ENCODE measurements around the gene SLIT3.
A peak's percentile ranks its signal among the peaks of the same experiment; 100 is the strongest.

The SLIT3 gene

GRCh38 chr5:168990679-168991078 is 310.3 kb downstream of the SLIT3 start:
- no peak overlapping the region for H3K4me3 ChIP-seq (ENCODE audit: control insufficient read depth, low read depth, low read length)
- TF ChIP-seq CTCF (conservative IDR thresholded peaks at IDR 0.05; ENCODE audit: control insufficient read depth, insufficient read depth, low read depth, low read length) = no peak
- no peak for DNase-seq (ENCODE audit: low read depth)

GRCh38 chr5:168989731-168990505 is 311.0 kb downstream of the SLIT3 start:
- no peak overlapping the region for H3K4me3 ChIP-seq (ENCODE audit: control insufficient read depth, low read depth, low read length)
- TF ChIP-seq CTCF (conservative IDR thresholded peaks at IDR 0.05; ENCODE audit: control insufficient read depth, insufficient read depth, low read depth, low read length) = no peak
- DNase-seq (ENCODE audit: low read depth) = no peak

GRCh38 chr5:168988699-168989098 is 312.2 kb downstream of the SLIT3 start:
- TF ChIP-seq CTCF (conservative IDR thresholded peaks at IDR 0.05; ENCODE audit: control insufficient read depth, insufficient read depth, low read depth, low read length) = no peak
- no peak overlapping the region for H3K4me3 ChIP-seq (ENCODE audit: control insufficient read depth, low read depth, low read length)
- no peak for DNase-seq (ENCODE audit: low read depth)

DNA sequence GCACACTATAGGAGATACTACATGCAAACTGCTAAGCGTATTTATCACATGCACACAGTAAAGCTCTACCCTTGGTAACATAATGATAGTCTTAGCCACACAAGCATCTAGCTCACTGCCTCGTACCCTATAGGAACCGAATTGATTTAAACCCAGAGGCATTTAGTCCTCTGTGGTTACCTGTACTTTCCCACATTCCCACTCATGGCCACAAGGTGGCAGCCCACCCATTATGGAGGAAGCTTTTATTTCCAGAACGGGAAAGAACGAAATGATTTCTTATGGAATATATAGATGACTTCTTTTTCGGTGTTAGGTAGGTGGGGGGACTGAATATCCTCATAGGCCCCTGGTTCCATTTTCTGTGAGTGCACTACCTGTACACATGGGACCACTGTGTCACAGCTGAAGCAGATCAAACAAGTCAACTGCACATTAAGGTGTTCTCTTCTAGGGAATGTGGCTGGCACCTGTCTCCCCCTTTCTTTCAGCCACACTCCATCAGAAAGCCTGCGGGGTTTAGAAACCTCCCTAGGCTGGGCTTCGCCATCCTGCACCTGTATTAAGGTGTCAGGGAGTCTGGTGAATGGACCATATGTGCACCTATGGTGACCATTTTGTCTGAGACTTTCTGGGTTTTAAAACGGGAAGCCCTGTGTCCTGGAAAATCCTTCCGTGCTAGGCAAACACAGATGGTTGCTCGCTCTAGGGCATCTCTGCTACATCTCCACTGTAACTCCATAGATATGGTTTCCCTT is 313.2 kb downstream of the SLIT3 start:
- TF ChIP-seq CTCF (conservative IDR thresholded peaks at IDR 0.05; ENCODE audit: control insufficient read depth, insufficient read depth, low read depth, low read length) = peak; percentile 91
- no peak overlapping the region for H3K4me3 ChIP-seq (ENCODE audit: control insufficient read depth, low read depth, low read length)
- peak; percentile 67 for DNase-seq (ENCODE audit: low read depth)

DNA sequence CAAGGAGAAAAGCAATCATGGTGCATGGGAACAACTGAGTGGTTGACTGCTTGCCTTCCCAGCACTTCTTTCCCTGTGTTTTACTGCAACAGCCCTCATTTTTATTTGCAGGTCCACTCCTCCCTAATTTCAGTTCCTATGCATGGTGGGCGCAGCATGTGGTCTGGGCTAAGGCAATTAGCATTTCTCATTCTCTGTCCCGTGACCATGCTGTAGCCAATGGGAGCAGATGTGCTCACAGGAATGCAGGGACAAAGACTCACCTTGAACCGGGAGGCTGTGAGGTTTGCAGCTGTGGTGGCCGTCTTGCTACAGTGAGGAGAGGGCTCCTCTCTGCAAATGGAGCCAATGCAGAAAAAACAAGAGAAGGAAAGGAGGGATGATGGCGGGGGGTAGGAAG is 315.5 kb downstream of the SLIT3 start:
- no peak for TF ChIP-seq CTCF (conservative IDR thresholded peaks at IDR 0.05; ENCODE audit: control insufficient read depth, insufficient read depth, low read depth, low read length)
- no peak for DNase-seq (ENCODE audit: low read depth)
- no peak overlapping the region for H3K4me3 ChIP-seq (ENCODE audit: control insufficient read depth, low read depth, low read length)

DNA sequence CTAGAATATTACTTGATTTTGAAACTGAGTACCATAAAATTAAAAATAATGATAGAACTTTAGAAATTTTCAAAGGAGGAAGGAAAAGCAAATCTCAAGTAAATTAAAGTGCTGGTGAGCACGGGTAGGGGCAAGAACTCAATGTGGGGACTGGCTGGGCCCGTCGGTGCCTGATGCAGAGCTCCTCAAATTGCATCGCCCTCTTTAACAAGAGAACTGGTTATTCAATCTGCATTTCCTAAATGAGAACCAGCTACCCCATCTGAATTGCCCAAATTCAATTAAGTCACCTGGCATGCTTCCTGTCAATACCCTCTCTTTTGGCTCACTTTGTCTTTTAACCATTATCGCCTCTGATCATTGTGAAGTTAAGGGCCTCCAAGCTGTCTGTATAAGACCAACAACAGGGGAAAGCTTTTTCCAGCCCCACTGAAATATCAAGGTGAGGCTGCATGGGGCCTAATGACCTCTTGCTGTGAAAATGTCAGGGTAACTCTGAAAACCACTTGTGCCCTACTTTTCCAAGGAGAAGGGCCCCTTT is 316.7 kb downstream of the SLIT3 start:
- H3K4me3 ChIP-seq (ENCODE audit: control insufficient read depth, low read depth, low read length) = no peak overlapping the region
- no peak for DNase-seq (ENCODE audit: low read depth)
- no peak for TF ChIP-seq CTCF (conservative IDR thresholded peaks at IDR 0.05; ENCODE audit: control insufficient read depth, insufficient read depth, low read depth, low read length)
